Measurements from ENCODE around the gene RRP8. TPM values are rescaled to one million over a fixed set of nuclear protein-coding genes. Genes with fewer than 3 reads are reported as not detected.

Gene RRP8
- total and polyA plus RNA-seq, 8 donors = 1.8 to 23.1 (median 14.8) TPM

DNA sequence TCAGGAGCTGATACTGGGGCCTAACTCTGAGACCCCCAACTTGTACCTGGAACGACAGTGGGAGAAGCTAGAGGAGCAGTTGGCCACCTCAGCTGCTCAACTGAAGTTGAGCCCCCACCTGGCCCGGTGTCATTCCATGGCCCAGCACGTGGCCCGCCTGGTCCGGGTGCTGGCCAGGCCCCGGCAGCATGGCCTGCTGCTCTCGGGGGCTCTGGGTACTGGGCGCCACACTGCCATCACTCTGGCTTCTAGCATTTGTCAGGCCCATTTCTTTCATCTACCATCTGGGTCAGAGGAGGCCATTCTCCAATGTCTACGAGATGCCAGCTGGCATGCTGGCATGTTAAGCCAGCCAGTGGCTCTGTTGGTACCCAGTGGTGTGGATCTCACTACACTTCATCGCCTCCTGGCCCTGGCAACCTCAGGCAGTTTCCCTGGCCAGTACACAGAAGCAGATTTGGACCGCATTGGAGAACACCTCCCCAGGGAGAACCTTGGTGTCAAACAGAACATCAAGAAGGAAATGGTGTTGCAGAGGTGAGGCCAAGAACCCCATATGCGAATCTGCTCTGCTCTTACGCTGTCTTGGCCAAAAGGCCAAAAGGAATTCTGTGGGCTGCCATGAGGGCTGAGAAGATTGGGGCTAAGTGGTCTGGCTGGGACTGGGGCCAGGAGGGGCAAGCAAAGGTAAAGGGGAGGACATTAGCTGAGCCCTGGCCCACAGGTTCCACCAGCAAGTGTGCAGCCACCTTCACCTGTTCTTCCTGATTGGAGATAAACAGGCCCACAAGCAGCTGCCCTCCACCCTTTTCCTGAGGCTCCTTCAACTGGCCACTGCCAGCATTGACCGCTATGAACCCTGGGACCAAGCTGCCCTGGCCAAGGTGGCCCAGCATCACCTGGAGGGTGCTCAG, 45.4 kb downstream of the RRP8 start:
- Histone ChIP-seq H3K36me3 (peaks cover 0 to 23% (median 9%) of the 10 kb centered on the region in 4 donors), H3K27ac (no peak overlapping the region), H3K9me3 (no peaks in the 10 kb centered on the region), H3K27me3 (no peaks in the 10 kb centered on the region), H3K4me1 (no peaks in the 10 kb centered on the region), H3K4me3 (no peak overlapping the region)
- TF ChIP-seq EP300 (IDR thresholded peaks at IDR 0.05) (no peak), CTCF (IDR thresholded peaks at IDR 0.05) (no peak), POLR2A (IDR thresholded peaks at IDR 0.05) (no peak), POLR2AphosphoS5 (IDR thresholded peaks at IDR 0.05) (no peak)
- WGBS, 5 donors = 96 to 98% (median 97%) methylated on average over 12 to 14 of the region's 14 CpGs
- intact Hi-C loops (cut with DNase I; ENCODE audit: low total_unique reads) = no loop called here
- no peak for DNase-seq

GRCh38 chr11:6557063-6557462, 46.4 kb downstream of the RRP8 start:
- no peak for TF ChIP-seq EP300 (IDR thresholded peaks at IDR 0.05)
- TF ChIP-seq POLR2A (IDR thresholded peaks at IDR 0.05) = no peak
- Histone ChIP-seq H3K9me3 (no peaks in the 10 kb centered on the region), H3K36me3 (peaks cover 0 to 23% (median 5%) of the 10 kb centered on the region in 4 donors), H3K27me3 (no peaks in the 10 kb centered on the region), H3K27ac (no peak overlapping the region), H3K4me3 (no peak overlapping the region), H3K4me1 (no peaks in the 10 kb centered on the region)
- 90 to 96% (median 95%) methylated on average over 11 of the region's 11 CpGs for WGBS, 5 donors
- intact Hi-C loops (cut with DNase I; ENCODE audit: low total_unique reads) = no loop called here
- no peak for DNase-seq

GRCh38 chr11:6556139-6556949, 47.1 kb downstream of the RRP8 start:
- Histone ChIP-seq H3K9me3 (no peaks in the 10 kb centered on the region), H3K4me1 (no peaks in the 10 kb centered on the region), H3K27me3 (no peaks in the 10 kb centered on the region), H3K36me3 (peaks cover 0 to 23% (median 5%) of the 10 kb centered on the region in 4 donors), H3K4me3 (no peak overlapping the region), H3K27ac (no peak overlapping the region)
- intact Hi-C loops (cut with DNase I; ENCODE audit: low total_unique reads) = no loop called here
- TF ChIP-seq CTCF (IDR thresholded peaks at IDR 0.05) = no peak
- TF ChIP-seq POLR2AphosphoS5 (IDR thresholded peaks at IDR 0.05) = no peak
- TF ChIP-seq EP300 (IDR thresholded peaks at IDR 0.05) = no peak
- TF ChIP-seq POLR2A (IDR thresholded peaks at IDR 0.05) = no peak
- 72 to 84% (median 78%) methylated on average over 10 to 11 of the region's 11 CpGs for WGBS, 5 donors
- no peak for DNase-seq

DNA sequence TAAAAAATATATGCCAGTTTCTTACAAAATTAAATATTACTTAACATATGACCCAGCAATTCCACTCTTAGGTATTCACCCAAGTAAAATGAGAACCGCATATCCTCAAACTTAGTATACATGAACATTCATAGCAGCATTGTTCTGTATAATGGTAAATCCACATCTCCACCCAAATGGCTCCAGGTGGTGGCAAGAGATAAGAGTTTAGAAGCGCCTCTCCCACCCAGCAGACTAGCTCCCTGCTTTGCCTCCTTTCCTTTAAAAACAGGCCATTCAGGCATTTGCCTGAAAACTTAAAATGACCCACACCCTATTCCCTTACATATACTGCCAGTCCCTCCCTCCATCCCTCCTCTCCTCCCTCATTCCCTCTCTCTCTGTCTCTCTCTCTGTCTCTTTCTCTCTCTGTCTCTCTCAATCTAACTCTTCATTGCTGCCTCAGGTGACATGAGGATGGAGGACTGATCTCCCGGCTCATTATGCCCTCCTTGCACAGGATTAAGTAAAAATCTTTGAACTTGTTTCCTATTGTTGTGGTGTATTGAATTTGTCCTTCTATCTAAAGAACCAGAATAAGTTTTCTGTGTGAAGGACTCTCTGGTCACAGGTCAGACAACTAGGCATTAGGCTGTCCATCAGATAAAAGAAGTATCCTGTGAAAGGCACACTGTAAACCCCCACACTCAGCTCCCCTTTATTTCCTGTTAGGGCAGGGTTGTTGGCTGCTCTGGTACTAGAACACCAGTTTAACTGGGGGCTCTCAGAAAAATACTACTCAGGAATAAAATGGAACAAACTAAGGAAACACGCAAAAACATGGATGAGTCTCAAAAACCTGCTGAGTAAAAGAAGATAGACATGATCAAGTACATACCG, 48.3 kb downstream of the RRP8 start:
- Histone ChIP-seq H3K27me3 (no peaks in the 10 kb centered on the region), H3K36me3 (peaks cover 0 to 23% (median 5%) of the 10 kb centered on the region in 4 donors), H3K4me3 (no peak overlapping the region), H3K4me1 (no peaks in the 10 kb centered on the region), H3K27ac (no peak overlapping the region), H3K9me3 (no peaks in the 10 kb centered on the region)
- 80 to 86% (median 83%) methylated on average over 5 of the region's 5 CpGs for WGBS, 5 donors
- intact Hi-C loops (cut with DNase I; ENCODE audit: low total_unique reads) = no loop called here
- TF ChIP-seq POLR2AphosphoS5 (IDR thresholded peaks at IDR 0.05) (no peak), POLR2A (IDR thresholded peaks at IDR 0.05) (no peak), EP300 (IDR thresholded peaks at IDR 0.05) (no peak), CTCF (IDR thresholded peaks at IDR 0.05) (no peak)
- DNase-seq = no peak
